ENCODE results near the gene WNK2. TPM values are rescaled to one million over a fixed set of nuclear protein-coding genes. Genes with fewer than 3 reads are reported as not detected.

Gene WNK2
- polyA plus RNA-seq, 1 donor: 80.4 TPM

GRCh38 chr9:93309889-93310425 is 126.0 kb downstream of the WNK2 start:
- no CpG with 5 or more reads among the region's 7 CpGs for WGBS (ENCODE audit: insufficient coverage, low lambda C conversion rate)
- H3K9me3 ChIP-seq (ENCODE audit: control insufficient read depth, low read depth, low read length): no peaks in the 10 kb centered on the region
- H3K27me3 ChIP-seq (ENCODE audit: control insufficient read depth, insufficient read depth, low read length): no peaks in the 10 kb centered on the region
- H3K4me1 ChIP-seq (ENCODE audit: control insufficient read depth, insufficient read depth, low read length): peaks cover 7% of the 10 kb centered on the region
- H3K4me3 ChIP-seq (ENCODE audit: low read length): no peak overlapping the region
- H3K36me3 ChIP-seq (ENCODE audit: control insufficient read depth, insufficient read depth, low read length): peaks cover 28% of the 10 kb centered on the region
- no peak for DNase-seq
- H3K27ac ChIP-seq (ENCODE audit: low read length): no peak overlapping the region

DNA sequence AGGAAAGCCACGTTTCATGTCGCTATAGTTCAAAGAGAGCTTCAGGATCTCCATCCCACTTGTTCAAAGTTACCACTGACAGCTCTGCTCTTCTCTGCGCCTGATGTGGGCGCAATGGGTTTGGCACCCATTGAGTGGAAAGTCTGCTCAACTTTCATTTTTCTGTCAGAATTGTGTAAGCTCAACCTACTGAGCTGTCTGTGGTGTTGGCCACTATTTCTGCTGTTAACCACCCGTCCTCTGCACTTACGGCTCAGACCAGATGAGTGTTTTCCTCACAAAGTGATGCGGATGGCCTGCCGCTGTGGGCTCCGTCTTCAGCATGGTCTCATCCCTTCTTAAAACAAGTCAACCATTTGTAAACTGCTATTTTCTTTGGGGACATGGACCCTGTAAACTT is 131.2 kb downstream of the WNK2 start:
- no peak overlapping the region for H3K4me3 ChIP-seq (ENCODE audit: low read length)
- H3K9me3 ChIP-seq (ENCODE audit: control insufficient read depth, low read depth, low read length): no peaks in the 10 kb centered on the region
- no peak for DNase-seq
- no peak overlapping the region for H3K27ac ChIP-seq (ENCODE audit: low read length)
- no peaks in the 10 kb centered on the region for H3K27me3 ChIP-seq (ENCODE audit: control insufficient read depth, insufficient read depth, low read length)
- H3K36me3 ChIP-seq (ENCODE audit: control insufficient read depth, insufficient read depth, low read length): peaks cover 28% of the 10 kb centered on the region
- WGBS (ENCODE audit: insufficient coverage, low lambda C conversion rate): no CpG with 5 or more reads among the region's 9 CpGs
- H3K4me1 ChIP-seq (ENCODE audit: control insufficient read depth, insufficient read depth, low read length): peaks cover 7% of the 10 kb centered on the region

DNA sequence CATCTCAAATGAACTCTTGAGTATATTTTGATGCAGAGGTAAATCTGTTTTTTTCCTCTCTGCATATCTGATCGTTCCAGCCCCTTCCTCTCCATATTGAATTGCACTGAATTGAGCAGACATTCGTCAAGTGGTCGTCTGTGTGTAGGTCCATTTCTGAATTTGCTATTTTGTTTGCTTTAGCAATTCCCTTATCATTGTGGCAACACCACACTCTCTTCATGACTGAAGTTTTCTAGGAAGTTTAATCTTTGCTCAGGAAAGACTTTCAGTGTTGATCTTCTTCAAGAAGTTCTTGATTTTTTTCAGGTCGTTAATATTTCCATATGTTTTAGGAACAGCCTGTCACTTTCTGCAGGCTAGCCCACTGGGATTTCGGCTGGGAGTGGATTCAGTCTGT is 132.0 kb downstream of the WNK2 start:
- WGBS (ENCODE audit: insufficient coverage, low lambda C conversion rate): 0% methylated on average over 1 of the region's 5 CpGs
- no peak overlapping the region for H3K4me3 ChIP-seq (ENCODE audit: low read length)
- no peaks in the 10 kb centered on the region for H3K9me3 ChIP-seq (ENCODE audit: control insufficient read depth, low read depth, low read length)
- H3K27me3 ChIP-seq (ENCODE audit: control insufficient read depth, insufficient read depth, low read length): no peaks in the 10 kb centered on the region
- peaks cover 7% of the 10 kb centered on the region for H3K4me1 ChIP-seq (ENCODE audit: control insufficient read depth, insufficient read depth, low read length)
- no peak overlapping the region for H3K27ac ChIP-seq (ENCODE audit: low read length)
- DNase-seq: no peak
- peaks cover 28% of the 10 kb centered on the region for H3K36me3 ChIP-seq (ENCODE audit: control insufficient read depth, insufficient read depth, low read length)

- no peak overlapping the region for H3K4me3 ChIP-seq (ENCODE audit: low read length)
- H3K27me3 ChIP-seq (ENCODE audit: control insufficient read depth, insufficient read depth, low read length): no peaks in the 10 kb centered on the region
- H3K27ac ChIP-seq (ENCODE audit: low read length): no peak overlapping the region
- H3K9me3 ChIP-seq (ENCODE audit: control insufficient read depth, low read depth, low read length): no peaks in the 10 kb centered on the region
- no CpG with 5 or more reads among the region's 12 CpGs for WGBS (ENCODE audit: insufficient coverage, low lambda C conversion rate)
- H3K4me1 ChIP-seq (ENCODE audit: control insufficient read depth, insufficient read depth, low read length): peaks cover 7% of the 10 kb centered on the region
- no peak for DNase-seq
- H3K36me3 ChIP-seq (ENCODE audit: control insufficient read depth, insufficient read depth, low read length): peaks cover 28% of the 10 kb centered on the region
Measured at GRCh38 chr9:93316726-93317494, 133.0 kb downstream of the WNK2 start.

DNA sequence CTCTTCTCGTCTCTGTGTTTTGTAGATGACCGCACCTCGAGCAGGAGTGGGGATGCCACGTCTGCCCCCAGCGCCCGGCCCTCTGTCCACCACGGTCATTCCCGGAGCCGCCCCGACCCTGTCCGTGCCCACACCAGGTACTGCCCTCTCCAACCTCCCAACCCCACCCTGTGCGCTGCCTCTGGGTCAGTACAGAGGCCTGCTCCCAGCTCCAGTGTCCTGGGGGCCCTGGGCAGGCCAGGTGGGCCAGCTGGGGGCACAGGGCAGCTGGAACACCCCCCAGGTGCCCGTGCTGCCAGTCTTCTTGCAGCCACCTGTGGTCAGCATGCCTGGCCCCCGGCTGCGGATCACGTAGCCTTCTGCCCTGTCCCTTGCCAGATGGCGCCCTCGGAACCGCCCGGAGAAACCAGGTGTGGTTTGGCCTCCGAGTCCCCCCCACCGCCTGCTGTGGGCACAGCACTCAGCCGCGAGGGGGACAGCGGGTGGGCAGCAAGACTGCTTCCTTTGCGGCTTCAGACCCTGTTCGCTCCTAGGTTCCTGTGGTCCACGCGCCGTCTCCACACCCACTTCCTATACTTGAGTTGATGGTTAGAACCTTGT is 133.7 kb downstream of the WNK2 start:
- no peak for DNase-seq
- Histone ChIP-seq H3K36me3 (ENCODE audit: control insufficient read depth, insufficient read depth, low read length) (peaks cover 28% of the 10 kb centered on the region), H3K9me3 (ENCODE audit: control insufficient read depth, low read depth, low read length) (no peaks in the 10 kb centered on the region), H3K4me3 (ENCODE audit: low read length) (no peak overlapping the region), H3K27me3 (ENCODE audit: control insufficient read depth, insufficient read depth, low read length) (no peaks in the 10 kb centered on the region), H3K4me1 (ENCODE audit: control insufficient read depth, insufficient read depth, low read length) (peaks cover 3% of the 10 kb centered on the region), H3K27ac (ENCODE audit: low read length) (no peak overlapping the region)
- WGBS (ENCODE audit: insufficient coverage, low lambda C conversion rate): no CpG with 5 or more reads among the region's 30 CpGs

GRCh38 chr9:93318480-93318879 is 134.5 kb downstream of the WNK2 start:
- Histone ChIP-seq H3K4me3 (ENCODE audit: low read length) (no peak overlapping the region), H3K4me1 (ENCODE audit: control insufficient read depth, insufficient read depth, low read length) (no peaks in the 10 kb centered on the region), H3K27me3 (ENCODE audit: control insufficient read depth, insufficient read depth, low read length) (no peaks in the 10 kb centered on the region), H3K36me3 (ENCODE audit: control insufficient read depth, insufficient read depth, low read length) (peaks cover 28% of the 10 kb centered on the region), H3K27ac (ENCODE audit: low read length) (no peak overlapping the region), H3K9me3 (ENCODE audit: control insufficient read depth, low read depth, low read length) (no peaks in the 10 kb centered on the region)
- no CpG with 5 or more reads among the region's 9 CpGs for WGBS (ENCODE audit: insufficient coverage, low lambda C conversion rate)
- DNase-seq: no peak

- no peak for DNase-seq
- H3K4me1 ChIP-seq (ENCODE audit: control insufficient read depth, insufficient read depth, low read length): no peaks in the 10 kb centered on the region
- WGBS (ENCODE audit: insufficient coverage, low lambda C conversion rate): no CpG with 5 or more reads among the region's 13 CpGs
- no peaks in the 10 kb centered on the region for H3K27me3 ChIP-seq (ENCODE audit: control insufficient read depth, insufficient read depth, low read length)
- no peaks in the 10 kb centered on the region for H3K9me3 ChIP-seq (ENCODE audit: control insufficient read depth, low read depth, low read length)
- H3K36me3 ChIP-seq (ENCODE audit: control insufficient read depth, insufficient read depth, low read length): peaks cover 28% of the 10 kb centered on the region
- no peak overlapping the region for H3K4me3 ChIP-seq (ENCODE audit: low read length)
- H3K27ac ChIP-seq (ENCODE audit: low read length): no peak overlapping the region
Measured at GRCh38 chr9:93319301-93319991, 135.5 kb downstream of the WNK2 start.

GRCh38 chr9:93319992-93320500 is 136.1 kb downstream of the WNK2 start:
- Histone ChIP-seq H3K9me3 (ENCODE audit: control insufficient read depth, low read depth, low read length) (no peaks in the 10 kb centered on the region), H3K27me3 (ENCODE audit: control insufficient read depth, insufficient read depth, low read length) (no peaks in the 10 kb centered on the region), H3K4me3 (ENCODE audit: low read length) (no peak overlapping the region), H3K36me3 (ENCODE audit: control insufficient read depth, insufficient read depth, low read length) (peaks cover 26% of the 10 kb centered on the region), H3K27ac (ENCODE audit: low read length) (no peak overlapping the region), H3K4me1 (ENCODE audit: control insufficient read depth, insufficient read depth, low read length) (no peaks in the 10 kb centered on the region)
- no CpG with 5 or more reads among the region's 19 CpGs for WGBS (ENCODE audit: insufficient coverage, low lambda C conversion rate)
- DNase-seq: no peak

DNA sequence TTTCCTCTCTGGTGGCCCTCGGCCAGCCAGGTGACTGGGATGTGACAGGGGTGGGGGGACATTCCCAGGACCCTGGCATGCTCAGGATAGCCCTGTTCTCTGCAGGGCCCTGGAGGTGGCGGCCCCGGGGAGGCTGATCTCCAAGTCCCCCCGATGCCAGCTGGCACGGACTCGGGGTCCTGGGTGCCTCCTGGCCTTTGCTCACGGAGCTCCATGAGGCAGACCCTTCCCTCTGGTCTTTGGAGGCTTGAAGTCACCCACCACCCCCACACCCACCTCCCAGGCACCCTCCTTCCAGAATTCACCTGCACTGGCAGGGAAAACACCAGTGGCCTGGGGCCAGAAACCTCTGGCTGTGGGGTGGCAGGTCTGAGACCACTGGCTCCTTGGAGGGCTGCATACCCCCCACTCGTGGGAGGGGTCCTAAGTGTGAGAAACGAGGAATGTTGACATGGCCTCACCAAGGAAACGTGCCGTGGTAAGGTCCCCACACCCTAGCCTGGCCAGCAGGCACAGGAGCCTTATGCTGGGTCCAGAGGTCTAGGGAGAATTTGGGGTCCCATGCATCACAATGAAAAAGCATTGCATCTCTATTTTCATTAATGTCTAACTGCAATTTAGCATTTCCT is 136.8 kb downstream of the WNK2 start:
- DNase-seq: no peak
- Histone ChIP-seq H3K27me3 (ENCODE audit: control insufficient read depth, insufficient read depth, low read length) (no peaks in the 10 kb centered on the region), H3K4me3 (ENCODE audit: low read length) (no peak overlapping the region), H3K27ac (ENCODE audit: low read length) (no peak overlapping the region), H3K9me3 (ENCODE audit: control insufficient read depth, low read depth, low read length) (no peaks in the 10 kb centered on the region), H3K4me1 (ENCODE audit: control insufficient read depth, insufficient read depth, low read length) (no peaks in the 10 kb centered on the region), H3K36me3 (ENCODE audit: control insufficient read depth, insufficient read depth, low read length) (peaks cover 25% of the 10 kb centered on the region)
- WGBS (ENCODE audit: insufficient coverage, low lambda C conversion rate): 60% methylated on average over 1 of the region's 11 CpGs

DNA sequence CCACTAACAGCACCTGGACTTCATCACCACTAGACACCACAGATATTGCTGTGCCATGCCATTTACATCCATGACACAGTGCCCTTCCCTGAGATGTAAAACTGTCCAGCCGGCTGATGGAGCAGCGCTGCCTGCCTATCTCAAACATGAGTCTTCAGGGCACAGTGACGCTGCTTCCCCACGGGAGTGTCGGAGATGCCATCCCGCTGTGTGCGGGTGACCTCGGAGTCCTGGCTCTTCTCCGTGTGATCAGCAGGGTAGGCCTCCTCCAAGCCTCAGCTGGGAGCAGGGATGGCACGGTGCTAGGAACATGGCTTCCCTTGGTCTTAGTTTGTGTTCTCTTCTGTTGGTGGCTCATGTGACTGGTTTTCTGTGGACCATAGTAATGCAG is 137.3 kb downstream of the WNK2 start:
- no peak overlapping the region for H3K27ac ChIP-seq (ENCODE audit: low read length)
- WGBS (ENCODE audit: insufficient coverage, low lambda C conversion rate): 100% methylated on average over 1 of the region's 10 CpGs
- H3K4me1 ChIP-seq (ENCODE audit: control insufficient read depth, insufficient read depth, low read length): no peaks in the 10 kb centered on the region
- DNase-seq: no peak
- H3K27me3 ChIP-seq (ENCODE audit: control insufficient read depth, insufficient read depth, low read length): no peaks in the 10 kb centered on the region
- peaks cover 25% of the 10 kb centered on the region for H3K36me3 ChIP-seq (ENCODE audit: control insufficient read depth, insufficient read depth, low read length)
- H3K9me3 ChIP-seq (ENCODE audit: control insufficient read depth, low read depth, low read length): no peaks in the 10 kb centered on the region
- no peak overlapping the region for H3K4me3 ChIP-seq (ENCODE audit: low read length)
